GM12878 (cell line): Measurements from ENCODE around the gene WWOX. TPM values are rescaled to one million over a fixed set of nuclear protein-coding genes. Genes with fewer than 3 reads are reported as not detected.
A peak's percentile ranks its signal among the peaks of the same experiment; 100 is the strongest.

Experiments
- CBFB ChIP-seq: IDR thresholded peaks from 2 replicates; pipeline ENCODE4 v1.6.1; 2016; ENCODE audit warnings: antibody characterized with exemption, low read depth
- CBX3 ChIP-seq: fragments of 200-600 bp; sonication (generic); IDR thresholded peaks from 2 replicates; pipeline ENCODE4 v1.6.1; 2016; ENCODE audit warnings: low read depth, borderline replicate concordance
- CREB1 ChIP-seq: IDR thresholded peaks from 2 replicates; pipeline ENCODE4 v1.6.1; 2012; ENCODE audit warnings: low read depth, mild to moderate bottlenecking, inconsistent platforms
- EP300 ChIP-seq, 2 experiments: fragments of 150-350 bp in 1 of 2; IDR thresholded peaks; 2 replicates each; pipeline ENCODE4 v1.6.1; 2011 to 2012; ENCODE audit warnings: low read depth in 2 of 2, low read length in 2 of 2, borderline replicate concordance in 1 of 2, improper control_type of control experiment in 1 of 2, inconsistent platforms in 1 of 2; ENCODE audit not compliant: control insufficient read depth in 1 of 2
- HCFC1 ChIP-seq: fragments of 150-350 bp; IDR thresholded peaks from 2 replicates; pipeline ENCODE4 v1.6.1; 2014; ENCODE audit warnings: low read length
- IRF3 ChIP-seq: fragments of 450-650 bp; IDR thresholded peaks from 2 replicates; pipeline ENCODE4 v1.6.1; 2014; ENCODE audit warnings: mild to moderate bottlenecking
- KAT2A ChIP-seq: conservative IDR thresholded peaks from 2 replicates; pipeline ENCODE4 v1.6.1; 2011; ENCODE audit warnings: low read depth, low read length; ENCODE audit not compliant: control insufficient read depth
- MYC ChIP-seq: IDR thresholded peaks from 2 replicates; pipeline ENCODE4 v1.6.1; 2011; ENCODE audit warnings: mild to moderate bottlenecking, low read length, moderate library complexity, inconsistent platforms; ENCODE audit not compliant: insufficient read depth, insufficient replicate concordance, insufficient read length, severe bottlenecking
- NFYB ChIP-seq: IDR thresholded peaks from 2 replicates; pipeline ENCODE4 v1.6.1; 2011; ENCODE audit warnings: low read depth, mild to moderate bottlenecking, low read length, improper control_type of control experiment, moderate library complexity; ENCODE audit not compliant: insufficient read depth
- PAX8 ChIP-seq: fragments of 450-650 bp; IDR thresholded peaks from 2 replicates; pipeline ENCODE4 v1.6.1; 2017; ENCODE audit warnings: mild to moderate bottlenecking, moderate library complexity
- RAD21 ChIP-seq: IDR thresholded peaks from 2 replicates; pipeline ENCODE4 v1.6.1; 2011; ENCODE audit warnings: mild to moderate bottlenecking, low read depth, low read length, moderate library complexity; ENCODE audit not compliant: insufficient read depth
- RAD51 ChIP-seq: fragments of 450-650 bp; IDR thresholded peaks from 2 replicates; pipeline ENCODE4 v1.6.1; 2016; ENCODE audit warnings: moderate library complexity, mild to moderate bottlenecking, inconsistent platforms
- RCOR1 ChIP-seq: conservative IDR thresholded peaks from 2 replicates; pipeline ENCODE4 v1.6.1; 2012; ENCODE audit warnings: low read depth, low read length, improper control_type of control experiment
- STAT3 ChIP-seq: IDR thresholded peaks from 2 replicates; pipeline ENCODE4 v1.6.1; 2011; ENCODE audit warnings: low read depth, low read length, improper control_type of control experiment
- TCF3 ChIP-seq: IDR thresholded peaks from 2 replicates; pipeline ENCODE4 v1.6.1; 2012; ENCODE audit warnings: low read depth, mild to moderate bottlenecking, low read length, borderline replicate concordance; ENCODE audit not compliant: insufficient read depth
- USF1 ChIP-seq: IDR thresholded peaks from 2 replicates; pipeline ENCODE4 v1.6.1; 2011; ENCODE audit warnings: borderline replicate concordance, low read depth, mild to moderate bottlenecking, moderate library complexity, mixed read lengths, low read length; ENCODE audit not compliant: insufficient read depth; ENCODE audit errors: extremely low read length
- ZSCAN29 ChIP-seq: fragments of 450-650 bp; IDR thresholded peaks from 2 replicates; pipeline ENCODE4 v1.6.1; 2017; ENCODE audit warnings: mild to moderate bottlenecking, moderate library complexity
- polyA plus RNA-seq, 11 experiments: library from polyadenylated mRNA; depleted of rRNA in 4 of 11; unstranded in 6 of 11; stranded (reverse) in 5 of 11; fragments of >200 nt; fragmentation: Nextera tagmentation in 4 of 11; fragmentation: Illumina TruSeq in 1 of 11; extraction: Ambion mirVana in 4 of 11; extraction: Trizol in 1 of 11; gene quantifications; 1 replicate in 1 of 11; 2 replicates in 10 of 11; pipeline versions ENCODE4 v1.2.1 to v1.2.3, GENCODE V29; 2011 to 2016; ENCODE audit warnings: inconsistent platforms in 2 of 11, missing spikeins in 2 of 11, low read depth in 1 of 11
- total RNA-seq, 4 experiments: library from RNA; depleted of rRNA in 3 of 4; stranded (reverse); fragments of >200 nt in 3 of 4; fragmentation: Illumina TruSeq in 1 of 4; extraction: Trizol in 1 of 4; gene quantifications; 2 replicates each; pipeline versions ENCODE4 v1.2.1 to v1.2.3, GENCODE V29; 2013 to 2021
- TF ChIP-seq, protein P1 (sequence below): IDR thresholded peaks from 2 replicates; pipeline ENCODE4 v1.6.1; 2011; ENCODE audit warnings: low read depth, mild to moderate bottlenecking, low read length, moderate library complexity, borderline replicate concordance; ENCODE audit errors: extremely low read depth

The WWOX gene
- total and polyA plus RNA-seq, 10 of the 15 experiments (the other 5 are each of a cell fraction or from before 2014, with no cell fraction given) = 2.8 to 24.4 (median 17.8) TPM

DNA sequence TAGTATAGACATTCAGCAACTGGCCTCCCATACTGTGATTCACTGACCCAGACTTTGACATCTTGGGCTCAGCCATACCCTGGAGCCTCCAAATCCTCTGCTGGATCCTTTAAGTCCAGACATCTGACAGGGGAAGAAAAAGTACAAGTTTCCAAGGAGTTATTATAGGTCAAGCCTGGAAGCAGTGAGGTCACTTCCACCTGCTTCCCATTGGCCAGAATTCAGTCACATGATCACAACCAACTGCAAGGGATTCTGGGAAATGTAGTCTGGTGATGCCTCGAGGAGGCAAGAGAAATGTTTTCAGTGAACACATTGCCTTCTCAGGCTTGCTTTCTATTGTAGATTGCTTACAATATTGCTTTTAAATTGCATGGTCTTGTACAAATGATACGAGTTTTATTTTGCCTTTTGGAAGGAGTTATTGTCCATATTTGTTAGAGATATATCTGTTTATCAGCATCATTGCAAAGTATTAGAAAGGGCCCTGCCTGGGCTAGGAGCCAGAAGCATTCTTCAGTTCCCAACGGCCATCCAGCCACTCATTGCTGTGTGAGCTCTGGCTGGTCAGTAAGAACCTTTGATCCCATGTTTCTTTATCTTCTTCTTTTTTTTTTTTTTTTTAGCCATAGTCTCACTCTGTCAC, 696.9 kb downstream of the WWOX start (continued):
- TF ChIP-seq EP300 (IDR thresholded peaks at IDR 0.05; ENCODE audit: borderline replicate concordance in 1 of 2, control insufficient read depth in 1 of 2, low read depth in 2 of 2, low read length in 2 of 2) = no peak
- TF ChIP-seq RAD21 = no peak
- TF ChIP-seq MYC = no peak
- no peak for TF ChIP-seq PAX8
- TF ChIP-seq, protein P1, sequence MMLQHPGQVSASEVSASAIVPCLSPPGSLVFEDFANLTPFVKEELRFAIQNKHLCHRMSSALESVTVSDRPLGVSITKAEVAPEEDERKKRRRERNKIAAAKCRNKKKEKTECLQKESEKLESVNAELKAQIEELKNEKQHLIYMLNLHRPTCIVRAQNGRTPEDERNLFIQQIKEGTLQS = peak; percentile 53; the same call in 1 of the 2 replicates
- no peak for TF ChIP-seq ZSCAN29
- peak; percentile 62 for TF ChIP-seq HCFC1
- no peak for TF ChIP-seq RCOR1
- peak; percentile 66 for TF ChIP-seq USF1
- TF ChIP-seq IRF3 = no peak
- TF ChIP-seq NFYB = peak; percentile 98
- TF ChIP-seq RAD51 = peak; percentile 38; the same call in 1 of the 2 replicates
- no peak for TF ChIP-seq STAT3
- no peak for TF ChIP-seq KAT2A
- 0 out of 2 replicates have a peak, but pooled peaks have one; percentile 30 for TF ChIP-seq CREB1
- TF ChIP-seq TCF3 = no peak
- TF ChIP-seq CBFB = no peak
- no peak for TF ChIP-seq CBX3
